ENCODE data around the gene PPP1R37. TPM values are rescaled to one million over a fixed set of nuclear protein-coding genes. Genes with fewer than 3 reads are reported as not detected.

PPP1R37 gene
- total RNA-seq, 2 donors from 2014 or later, result 31.6 to 33.1 TPM

- no peak for DNase-seq
- no peak for ATAC-seq
- intact Hi-C loops (cut with DNase I, micrococcal nuclease), result no loop called here
These were observed 51.7 kb downstream of the PPP1R37 start for GRCh38 chr19:45144431-45145269.

DNA sequence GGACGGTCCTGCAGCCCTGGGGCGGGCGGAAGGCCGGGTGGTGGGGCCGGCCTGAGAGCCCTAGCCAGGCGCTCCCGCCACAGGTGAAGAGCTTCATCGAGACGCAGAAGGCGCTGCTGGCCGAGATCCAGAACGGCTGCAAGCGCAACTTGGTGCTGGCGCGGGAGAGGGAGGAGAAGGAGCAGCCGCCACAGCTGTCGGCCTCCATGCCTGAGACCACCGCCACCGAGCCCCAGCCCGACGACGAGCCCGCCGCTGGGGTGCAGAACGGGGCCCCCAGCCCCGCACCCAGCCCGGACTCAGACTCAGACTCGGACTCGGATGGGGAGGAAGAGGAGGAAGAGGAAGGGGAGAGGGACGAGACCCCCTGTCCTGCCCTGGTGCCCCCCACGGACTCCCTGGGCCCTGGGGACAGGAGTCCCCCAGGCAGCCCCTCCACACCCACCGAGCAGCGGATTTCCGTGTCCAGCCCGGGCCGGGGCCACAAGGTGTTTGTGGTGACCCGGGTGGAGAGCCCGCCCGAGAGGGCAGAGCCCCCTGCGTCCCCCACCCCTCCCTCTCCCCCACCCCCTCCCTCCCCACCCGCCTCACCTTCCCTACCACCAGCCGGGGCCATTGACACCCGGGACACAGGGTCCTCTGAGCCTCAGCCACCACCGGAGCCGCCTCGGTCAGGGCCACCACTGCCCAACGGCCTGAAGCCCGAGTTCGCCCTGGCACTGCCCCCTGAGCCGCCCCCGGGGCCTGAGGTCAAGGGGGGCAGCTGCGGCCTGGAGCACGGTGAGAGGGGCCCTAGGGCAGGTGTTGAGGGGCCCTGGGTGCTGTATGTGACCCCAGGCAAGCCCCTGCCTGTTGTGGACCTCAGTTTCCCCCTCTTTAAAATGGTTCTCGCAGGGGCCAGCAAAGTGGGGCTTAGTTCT lies 52.6 kb downstream of the PPP1R37 start:
- DNase-seq (no peak), ATAC-seq (no peak)
- intact Hi-C loops (cut with DNase I, micrococcal nuclease), result no loop called here

DNA sequence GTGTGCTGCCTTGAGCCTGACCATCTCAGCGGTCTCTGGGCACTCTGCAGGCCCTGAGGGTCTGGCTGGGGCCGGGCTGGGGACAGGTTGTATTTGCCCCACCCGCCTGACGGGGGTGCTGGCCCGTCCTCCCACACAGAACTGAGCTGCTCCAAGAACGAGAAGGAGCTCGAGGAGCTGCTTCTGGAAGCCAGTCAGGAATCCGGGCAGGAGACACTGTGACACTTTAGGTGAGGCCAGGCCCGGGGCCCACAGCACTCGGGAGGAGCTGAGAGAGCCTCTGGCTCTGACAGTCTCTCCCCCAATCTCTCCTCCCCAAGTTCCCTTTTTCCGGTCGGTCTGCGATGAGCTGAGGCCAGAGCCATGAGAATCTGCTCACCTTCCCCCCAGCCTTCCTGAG lies 53.3 kb downstream of the PPP1R37 start:
- intact Hi-C loops (cut with DNase I, micrococcal nuclease), result no loop called here
- ATAC-seq, result no peak
- DNase-seq, result no peak

DNA sequence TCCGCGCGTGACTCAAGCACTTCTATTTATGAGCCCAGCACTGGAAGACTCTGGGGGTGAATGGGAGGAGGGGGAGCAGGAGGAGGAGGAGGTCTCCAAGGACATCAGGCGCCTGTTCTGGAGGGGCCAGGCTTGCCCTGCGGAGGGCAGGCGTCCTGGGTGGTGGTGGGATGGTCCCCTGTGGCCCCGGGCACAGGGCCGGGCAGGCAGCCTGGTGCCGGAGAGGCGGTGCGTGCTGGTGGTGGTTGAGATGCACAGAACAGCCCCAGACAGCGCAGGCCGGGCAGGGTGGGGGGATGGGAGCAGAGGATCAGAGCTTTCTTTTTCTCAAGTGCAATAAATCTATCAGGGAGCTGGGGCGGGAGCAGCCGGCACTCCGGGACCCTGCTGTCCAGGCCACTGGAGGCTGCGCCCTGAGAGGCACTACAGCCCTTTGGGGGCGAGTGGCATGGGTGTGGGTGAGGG lies 53.8 kb downstream of the PPP1R37 start:
- no peak for ATAC-seq
- intact Hi-C loops (cut with DNase I, micrococcal nuclease), result no loop called here
- DNase-seq, result no peak

DNA sequence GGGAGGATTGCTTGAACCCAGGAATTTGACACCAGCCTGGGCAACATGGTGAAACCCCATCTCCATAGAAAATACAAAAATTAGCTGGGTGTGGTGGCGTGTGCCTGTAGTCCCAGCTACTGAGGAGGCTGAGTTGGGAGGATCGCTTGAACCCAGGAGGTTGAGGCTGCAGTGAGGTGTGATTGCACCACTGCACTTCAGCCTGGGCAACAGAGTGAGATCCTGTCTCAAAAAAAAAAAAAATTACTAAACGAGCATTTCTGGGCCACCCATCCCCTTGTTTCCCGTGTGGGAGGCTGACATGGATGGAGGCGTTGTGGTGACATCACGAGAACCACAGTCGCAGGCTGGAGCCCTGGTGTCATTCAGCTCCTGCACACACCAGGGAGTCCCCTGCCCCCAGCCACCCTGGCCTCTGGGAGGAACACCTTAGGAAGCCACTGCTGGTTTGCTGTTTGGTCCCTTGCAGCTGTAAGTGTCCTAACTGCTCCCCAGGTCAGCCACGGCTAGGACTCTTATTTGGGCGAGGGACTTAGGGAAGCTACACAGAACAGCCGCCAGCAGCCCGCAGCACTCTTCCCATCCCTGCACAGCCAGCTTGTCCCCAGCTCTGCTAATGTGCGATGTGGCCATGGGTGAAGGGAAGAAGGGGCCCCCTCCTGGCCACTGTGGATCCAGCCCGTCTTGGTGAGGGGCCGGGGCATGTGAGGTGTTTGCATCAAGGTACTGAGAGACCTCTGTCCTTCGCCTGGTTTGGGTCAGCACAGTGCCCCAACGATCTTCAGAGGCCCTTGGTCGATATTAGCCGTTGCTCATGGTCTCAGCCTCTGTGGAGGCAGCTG lies 55.1 kb downstream of the PPP1R37 start:
- ATAC-seq, result no peak
- no peak for DNase-seq
- intact Hi-C loops (cut with DNase I, micrococcal nuclease), result no loop called here

GRCh38 chr19:45149129-45149528 lies 56.1 kb downstream of the PPP1R37 start:
- ATAC-seq (no peak), DNase-seq (no peak)
- intact Hi-C loops (cut with DNase I, micrococcal nuclease), result no loop called here

DNA sequence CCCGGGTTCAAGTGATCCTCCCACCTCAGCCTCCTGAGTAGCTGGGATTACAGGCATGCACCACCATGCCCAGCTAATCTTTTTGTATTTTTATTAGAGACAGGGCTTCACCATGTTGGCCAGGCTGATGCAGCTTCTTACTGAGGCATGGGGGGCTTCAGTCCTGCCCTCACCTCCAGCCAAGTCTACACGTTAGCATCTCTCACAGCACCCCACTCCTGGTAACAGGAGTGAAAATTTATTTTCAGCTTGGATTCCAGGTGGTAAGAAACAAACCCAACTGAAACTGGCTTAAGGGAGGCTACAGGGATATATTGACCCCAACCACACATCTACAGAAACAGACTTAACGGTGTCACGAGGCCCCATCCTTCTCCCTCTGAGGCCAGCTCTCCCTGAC lies 57.2 kb downstream of the PPP1R37 start:
- intact Hi-C loops (cut with DNase I, micrococcal nuclease), result no loop called here
- no peak for ATAC-seq
- no peak for DNase-seq

- ATAC-seq, result no peak
- no peak for DNase-seq
- intact Hi-C loops (cut with DNase I, micrococcal nuclease), result no loop called here
These were observed 57.8 kb downstream of the PPP1R37 start for GRCh38 chr19:45150751-45151281.

DNA sequence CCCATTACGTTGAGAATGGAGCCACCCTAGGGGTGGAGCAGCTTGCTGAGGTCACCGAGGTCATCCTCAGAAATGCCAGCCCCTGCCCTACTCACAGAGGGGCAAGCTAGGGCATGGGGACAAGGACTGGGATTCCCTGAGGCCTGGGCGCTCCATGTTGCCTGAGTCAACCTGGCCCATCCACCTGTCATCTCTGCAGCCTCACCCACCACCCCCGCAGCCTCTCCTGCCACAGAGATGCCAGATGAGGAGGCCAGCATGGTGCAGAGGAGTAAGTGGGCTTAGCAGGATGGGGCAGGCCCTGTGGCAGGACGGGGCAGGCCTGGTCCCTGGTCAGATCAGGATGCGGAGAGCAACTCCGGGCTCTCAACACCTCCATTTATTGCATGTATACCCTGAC lies 58.3 kb downstream of the PPP1R37 start:
- ATAC-seq (no peak), DNase-seq (no peak)
- intact Hi-C loops (cut with DNase I, micrococcal nuclease), result no loop called here

GRCh38 chr19:45151821-45152503 lies 59.0 kb downstream of the PPP1R37 start:
- intact Hi-C loops (cut with DNase I, micrococcal nuclease), result no loop called here
- no peak for DNase-seq
- no peak for ATAC-seq

- DNase-seq (peak; percentile 62 to 65), ATAC-seq (peak; percentile 62)
- intact Hi-C loops (cut with DNase I, micrococcal nuclease), result no loop called here
These were observed 59.7 kb downstream of the PPP1R37 start for GRCh38 chr19:45152504-45153338.

DNA sequence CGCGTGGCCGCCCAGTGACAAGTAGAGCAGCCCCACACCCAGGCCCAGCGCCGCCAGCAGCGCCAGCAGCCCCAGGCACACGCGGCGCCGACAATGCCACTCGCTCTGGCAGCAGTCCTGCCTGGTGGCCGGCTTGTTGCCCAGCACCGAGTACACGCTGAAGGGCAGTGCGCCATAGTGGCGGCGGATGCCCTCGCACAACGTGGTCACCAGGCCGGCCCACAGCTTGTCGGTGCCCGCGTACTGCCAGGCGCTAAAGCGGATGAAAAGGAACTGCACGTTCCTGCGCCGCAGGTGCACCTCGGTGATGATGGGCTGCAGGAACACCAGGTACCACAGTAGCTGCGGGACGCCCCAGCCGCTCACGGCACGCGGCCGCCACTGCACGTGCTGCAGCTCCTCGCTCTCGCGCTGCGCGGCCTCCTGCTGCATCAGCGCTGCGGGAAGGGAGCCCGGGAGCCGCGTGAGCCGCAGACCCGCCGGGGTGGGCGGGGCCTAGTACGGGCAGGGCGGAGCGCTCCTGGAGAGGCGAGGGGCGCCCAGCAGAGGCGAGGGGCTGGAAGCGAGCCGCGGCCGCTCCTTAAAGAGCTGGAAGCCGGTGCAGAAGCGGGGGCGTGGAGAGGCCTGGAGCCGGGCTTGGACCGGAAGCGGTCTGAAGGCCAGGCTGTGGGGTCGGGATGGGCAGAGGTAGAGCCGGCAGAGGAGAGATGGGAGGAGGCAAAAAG lies 60.5 kb downstream of the PPP1R37 start:
- DNase-seq, result peak in 1 of 2 donors; percentile 41
- intact Hi-C loops (cut with DNase I, micrococcal nuclease), result no loop called here
- ATAC-seq, result peak; percentile 28

- DNase-seq (no peak), ATAC-seq (no peak)
- intact Hi-C loops (cut with DNase I, micrococcal nuclease), result no loop called here
These were observed 61.3 kb downstream of the PPP1R37 start for GRCh38 chr19:45154064-45154827.

GRCh38 chr19:45156011-45156630 lies 63.1 kb downstream of the PPP1R37 start:
- intact Hi-C loops (cut with DNase I, micrococcal nuclease), result no loop called here

DNA sequence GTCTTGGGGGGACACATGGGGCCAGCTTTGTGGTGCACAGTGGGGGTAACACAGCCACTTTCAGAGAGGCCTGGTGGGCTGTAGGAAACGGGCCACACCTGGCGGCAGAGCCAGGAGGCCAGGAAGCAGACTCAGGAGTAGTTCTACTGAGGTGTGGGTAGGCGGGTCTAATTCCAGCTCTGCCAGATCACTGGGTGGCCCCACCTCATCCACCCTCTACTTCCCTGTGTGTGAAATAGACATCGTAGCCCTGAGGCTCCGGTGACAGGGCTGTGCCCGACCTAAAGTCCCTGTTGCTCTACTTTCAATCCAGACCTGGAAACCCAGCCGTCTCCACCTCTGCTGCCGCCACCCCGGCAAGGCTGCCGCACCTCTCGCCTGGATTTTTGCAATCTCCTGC lies 63.8 kb downstream of the PPP1R37 start:
- intact Hi-C loops (cut with DNase I, micrococcal nuclease), result no loop called here
- peak; percentile 69 for ATAC-seq
- DNase-seq, result no peak

More at GRCh38 chr19:45156011-45156630, 63.1 kb downstream of the PPP1R37 start:
- ATAC-seq (no peak), DNase-seq (no peak)

Data from left colon (tissue), 2 donors.